ENCODE results near the gene KCNG3.

KCNG3 gene

GRCh38 chr2:42503291-42503690 is 9.5 kb upstream of the KCNG3 start:
- TF ChIP-seq CTCF (IDR thresholded peaks at IDR 0.05; ENCODE audit: insufficient read depth, low read depth, low read length, missing control alignments), result no peak
- no peak for DNase-seq (ENCODE audit: low read depth)
- no peak overlapping the region for H3K4me3 ChIP-seq (ENCODE audit: low read depth, low read length)

- DNase-seq (ENCODE audit: low read depth), result no peak
- H3K4me3 ChIP-seq (ENCODE audit: low read depth, low read length), result no peak overlapping the region
- TF ChIP-seq CTCF (IDR thresholded peaks at IDR 0.05; ENCODE audit: insufficient read depth, low read depth, low read length, missing control alignments), result no peak
These were observed 4.7 kb upstream of the KCNG3 start for GRCh38 chr2:42498497-42498896.

- DNase-seq (ENCODE audit: low read depth), result no peak
- TF ChIP-seq CTCF (IDR thresholded peaks at IDR 0.05; ENCODE audit: insufficient read depth, low read depth, low read length, missing control alignments), result no peak
- H3K4me3 ChIP-seq (ENCODE audit: low read depth, low read length), result no peak overlapping the region
These were observed 1.8 kb upstream of the KCNG3 start for GRCh38 chr2:42495611-42496010.

- no peak for TF ChIP-seq CTCF (IDR thresholded peaks at IDR 0.05; ENCODE audit: insufficient read depth, low read depth, low read length, missing control alignments)
These were observed 1.4 kb upstream of the KCNG3 start for GRCh38 chr2:42495234-42495581.

GRCh38 chr2:42494355-42495233 is 812 bp upstream of the KCNG3 start:
- TF ChIP-seq CTCF (IDR thresholded peaks at IDR 0.05; ENCODE audit: insufficient read depth, low read depth, low read length, missing control alignments), result peak; percentile 86
- peak; percentile 86 for DNase-seq (ENCODE audit: low read depth)
- peak overlapping the region; percentile 86 for H3K4me3 ChIP-seq (ENCODE audit: low read depth, low read length)

More at GRCh38 chr2:42495234-42495581, 1.4 kb upstream of the KCNG3 start:
- H3K4me3 ChIP-seq (ENCODE audit: low read depth, low read length), result no peak overlapping the region; the same call in 1 of the 2 replicates
- DNase-seq (ENCODE audit: low read depth), result no peak

GRCh38 chr2:42492691-42493467 is 903 bp downstream of the KCNG3 start:
- no peak overlapping the region for H3K4me3 ChIP-seq (ENCODE audit: low read depth, low read length)
- DNase-seq (ENCODE audit: low read depth), result peak; percentile 12
- TF ChIP-seq CTCF (IDR thresholded peaks at IDR 0.05; ENCODE audit: insufficient read depth, low read depth, low read length, missing control alignments), result no peak

Measured in GM12865 (cell line).